HEK293 (cell line): ENCODE data around the gene SPC24.
A peak's percentile ranks its signal among the peaks of the same experiment; 100 is the strongest.

ENCODE experiments used
- KLF1 ChIP-seq: fragments of 450-650 bp; formaldehyde crosslinking; IDR thresholded peaks from 2 replicates; pipeline ENCODE4 v1.5.1; 2016; ENCODE audit warnings: missing biosample characterization, missing genetic modification characterization
- KLF7 ChIP-seq: fragments of 450-650 bp; formaldehyde crosslinking; IDR thresholded peaks from 2 replicates; pipeline ENCODE4 v1.5.1; 2016; ENCODE audit warnings: missing biosample characterization, missing genetic modification characterization, borderline replicate concordance
- MZF1 ChIP-seq: fragments of 450-650 bp; formaldehyde crosslinking; IDR thresholded peaks from 2 replicates; pipeline ENCODE4 v1.5.1; 2017; ENCODE audit warnings: missing biosample characterization, missing genetic modification characterization, borderline replicate concordance
- PATZ1 ChIP-seq: fragments of 450-650 bp; formaldehyde crosslinking; IDR thresholded peaks from 2 replicates; pipeline ENCODE4 v1.5.1; 2016; ENCODE audit warnings: missing biosample characterization, missing genetic modification characterization
- SP3 ChIP-seq: fragments of 450-650 bp; formaldehyde crosslinking; IDR thresholded peaks from 2 replicates; pipeline ENCODE4 v1.5.1; 2016; ENCODE audit warnings: missing biosample characterization, missing genetic modification characterization
- TCF7L2 ChIP-seq: IDR thresholded peaks from 2 replicates; pipeline ENCODE4 v1.6.1; 2011; ENCODE audit warnings: low read depth, mild to moderate bottlenecking, inconsistent platforms, low read length, moderate library complexity, borderline replicate concordance
- TSHZ1 ChIP-seq: fragments of 450-650 bp; formaldehyde crosslinking; IDR thresholded peaks from 2 replicates; pipeline ENCODE4 v1.5.1; 2016; ENCODE audit warnings: missing biosample characterization, missing genetic modification characterization, borderline replicate concordance
- ZBTB48 ChIP-seq: fragments of 450-650 bp; formaldehyde crosslinking; IDR thresholded peaks from 2 replicates; pipeline ENCODE4 v1.5.1; 2016; ENCODE audit warnings: missing biosample characterization, missing genetic modification characterization
- ZIC2 ChIP-seq: fragments of 450-650 bp; formaldehyde crosslinking; IDR thresholded peaks from 2 replicates; pipeline ENCODE4 v1.5.1; 2016; ENCODE audit warnings: missing biosample characterization, missing genetic modification characterization
- ZNF221 ChIP-seq: fragments of 450-650 bp; formaldehyde crosslinking; IDR thresholded peaks from 2 replicates; pipeline ENCODE4 v1.5.1; 2017; ENCODE audit warnings: missing biosample characterization, missing genetic modification characterization, borderline replicate concordance
- ZNF341 ChIP-seq: fragments of 450-650 bp; formaldehyde crosslinking; IDR thresholded peaks from 2 replicates; pipeline ENCODE4; 2016; ENCODE audit warnings: low read depth, missing biosample characterization, missing genetic modification characterization
- ZNF354C ChIP-seq: fragments of 450-650 bp; formaldehyde crosslinking; IDR thresholded peaks from 2 replicates; pipeline ENCODE4 v1.5.1; 2016; ENCODE audit warnings: missing biosample characterization, missing genetic modification characterization, low read depth, borderline replicate concordance
- ZNF362 ChIP-seq: fragments of 450-650 bp; formaldehyde crosslinking; IDR thresholded peaks from 2 replicates; pipeline ENCODE4 v1.5.1; 2016; ENCODE audit warnings: missing biosample characterization, missing genetic modification characterization
- ZNF521 ChIP-seq: fragments of 450-650 bp; formaldehyde crosslinking; IDR thresholded peaks from 2 replicates; pipeline ENCODE4 v1.5.1; 2017; ENCODE audit warnings: missing biosample characterization, mild to moderate bottlenecking, missing genetic modification characterization
- ZNF529 ChIP-seq: fragments of 450-650 bp; formaldehyde crosslinking; IDR thresholded peaks from 2 replicates; pipeline ENCODE4 v1.5.1; 2017; ENCODE audit warnings: missing genetic modification characterization, missing biosample characterization; ENCODE audit not compliant: insufficient replicate concordance
- ZNF561 ChIP-seq: fragments of 450-650 bp; IDR thresholded peaks from 2 replicates; pipeline ENCODE4 v1.5.1; 2018; ENCODE audit warnings: missing biosample characterization, missing genetic modification characterization, borderline replicate concordance
- ZNF660 ChIP-seq: fragments of 450-650 bp; IDR thresholded peaks from 2 replicates; pipeline ENCODE4 v1.5.1; 2018; ENCODE audit warnings: missing biosample characterization, mild to moderate bottlenecking, missing genetic modification characterization
- ZNF692 ChIP-seq: fragments of 450-650 bp; formaldehyde crosslinking; IDR thresholded peaks from 2 replicates; pipeline ENCODE4 v1.5.1; 2016; ENCODE audit warnings: missing biosample characterization, missing genetic modification characterization
- ZNF777 ChIP-seq: fragments of 450-650 bp; formaldehyde crosslinking; IDR thresholded peaks from 2 replicates; pipeline ENCODE4 v1.5.1; 2017; ENCODE audit warnings: missing biosample characterization, missing genetic modification characterization, borderline replicate concordance

Gene SPC24

GRCh38 chr19:11138601-11139300 is 16.8 kb downstream of the SPC24 start (continued):
- no peak for TF ChIP-seq ZNF521 (tag by site-specific recombination)
- TF ChIP-seq ZNF692 (tag by site-specific recombination) = peak; percentile 69; the same call in 1 of the 2 replicates
- peak; percentile 87 for TF ChIP-seq MZF1 (tag by site-specific recombination)
- peak; percentile 56; the same call in 1 of the 2 replicates for TF ChIP-seq SP3
- TF ChIP-seq ZIC2 (tag by site-specific recombination) = no peak
- TF ChIP-seq KLF1 (tag by site-specific recombination) = 0 out of 2 replicates have a peak, but pooled peaks have one; percentile 18
- no peak for TF ChIP-seq TSHZ1 (tag by site-specific recombination)
- TF ChIP-seq ZNF529 (tag by site-specific recombination) = no peak
- TF ChIP-seq ZNF777 (tag by site-specific recombination) = no peak
- 0 out of 2 replicates have a peak, but pooled peaks have one; percentile 7 for TF ChIP-seq KLF7 (tag by site-specific recombination)
- TF ChIP-seq TCF7L2 = no peak
- TF ChIP-seq ZBTB48 (tag by site-specific recombination) = peak; percentile 96
- no peak for TF ChIP-seq ZNF362 (tag by site-specific recombination)
- TF ChIP-seq ZNF354C (tag by site-specific recombination) = no peak
- no peak for TF ChIP-seq ZNF221 (tag by site-specific recombination)
- TF ChIP-seq ZNF561 = no peak
- TF ChIP-seq ZNF341 (tag by site-specific recombination) = peak; percentile 99
- TF ChIP-seq PATZ1 = peak; percentile 89
- TF ChIP-seq ZNF660 (tag by site-specific recombination) = peak; percentile 65; the same call in 1 of the 2 replicates
- TF ChIP-seq, all 188 proteins: peak for 35
